Measurements from ENCODE around the gene TMEM132C. TPM values are rescaled to one million over a fixed set of nuclear protein-coding genes. Genes with fewer than 3 reads are reported as not detected.

Gene TMEM132C
- total RNA-seq, 2 donors from 2014 or later, result 0.26 to 0.33 TPM

DNA sequence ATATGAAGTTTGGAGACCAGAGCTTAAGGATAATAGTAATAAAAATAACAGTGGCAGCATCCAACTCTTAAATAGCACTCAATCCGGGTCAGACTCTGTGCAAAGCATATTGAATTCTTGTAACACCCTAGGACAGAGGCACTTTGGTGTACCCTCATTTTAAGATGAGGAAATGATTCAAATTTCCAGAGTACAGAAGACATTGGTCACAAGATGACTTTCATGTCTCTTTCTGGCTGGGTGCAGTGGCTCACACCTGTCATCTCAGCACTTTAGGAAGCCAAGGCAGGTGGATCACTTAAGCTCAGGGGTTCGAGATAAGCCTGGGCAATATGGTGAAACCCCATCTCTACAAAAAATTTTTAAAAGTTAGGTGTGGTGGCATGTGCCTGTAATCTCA is 320.9 kb downstream of the TMEM132C start:
- 92% methylated on average over 2 of the region's 2 CpGs for WGBS, 2 experiments (ENCODE audit: insufficient coverage in 1 of 2, insufficient read length in 1 of 2)

DNA sequence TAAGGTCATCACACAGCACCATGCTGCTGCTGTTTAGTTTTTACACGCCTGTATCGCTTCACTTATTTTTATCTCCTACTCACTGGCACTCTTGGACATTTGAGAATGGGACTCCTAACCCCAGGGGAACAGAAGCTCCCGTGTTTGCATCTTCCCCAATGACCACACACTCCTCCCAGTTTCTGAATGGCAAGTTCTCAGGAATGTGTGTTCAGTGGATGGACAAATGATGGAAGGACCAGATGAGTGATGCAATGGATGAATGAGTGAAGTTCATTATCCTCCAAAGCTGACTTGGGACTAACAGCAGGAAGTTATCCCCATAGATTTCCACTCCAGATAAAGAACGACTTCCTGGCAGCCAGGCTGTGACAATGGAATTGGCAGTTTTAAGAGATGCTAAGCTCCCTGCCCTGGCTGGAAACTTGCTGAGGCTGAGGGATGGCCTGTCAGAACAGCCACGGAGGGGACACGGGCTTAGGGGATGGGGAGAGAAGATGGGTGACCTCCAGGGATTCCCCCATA is 325.3 kb downstream of the TMEM132C start:
- Histone ChIP-seq H3K27ac (ENCODE audit: low read depth, low read length) (no peak overlapping the region), H3K4me1 (ENCODE audit: control insufficient read depth, insufficient read depth, low read length) (no peaks in the 10 kb centered on the region), H3K9ac (ENCODE audit: extremely low read depth, low read length, poor library complexity, severe bottlenecking) (no peak overlapping the region), H3K36me3 (ENCODE audit: control insufficient read depth, insufficient read depth, low read length) (no peaks in the 10 kb centered on the region), H3K9me3 (ENCODE audit: control insufficient read depth, low read length) (no peaks in the 10 kb centered on the region), H3K27me3 (ENCODE audit: control insufficient read depth, insufficient read depth, low read length, poor library complexity, severe bottlenecking) (no peaks in the 10 kb centered on the region), H3K4me3 (ENCODE audit: low read length) (no peak overlapping the region)
- H3K9me3 Mint-ChIP-seq, result no peaks in the 10 kb centered on the region
- TF ChIP-seq, protein P1, sequence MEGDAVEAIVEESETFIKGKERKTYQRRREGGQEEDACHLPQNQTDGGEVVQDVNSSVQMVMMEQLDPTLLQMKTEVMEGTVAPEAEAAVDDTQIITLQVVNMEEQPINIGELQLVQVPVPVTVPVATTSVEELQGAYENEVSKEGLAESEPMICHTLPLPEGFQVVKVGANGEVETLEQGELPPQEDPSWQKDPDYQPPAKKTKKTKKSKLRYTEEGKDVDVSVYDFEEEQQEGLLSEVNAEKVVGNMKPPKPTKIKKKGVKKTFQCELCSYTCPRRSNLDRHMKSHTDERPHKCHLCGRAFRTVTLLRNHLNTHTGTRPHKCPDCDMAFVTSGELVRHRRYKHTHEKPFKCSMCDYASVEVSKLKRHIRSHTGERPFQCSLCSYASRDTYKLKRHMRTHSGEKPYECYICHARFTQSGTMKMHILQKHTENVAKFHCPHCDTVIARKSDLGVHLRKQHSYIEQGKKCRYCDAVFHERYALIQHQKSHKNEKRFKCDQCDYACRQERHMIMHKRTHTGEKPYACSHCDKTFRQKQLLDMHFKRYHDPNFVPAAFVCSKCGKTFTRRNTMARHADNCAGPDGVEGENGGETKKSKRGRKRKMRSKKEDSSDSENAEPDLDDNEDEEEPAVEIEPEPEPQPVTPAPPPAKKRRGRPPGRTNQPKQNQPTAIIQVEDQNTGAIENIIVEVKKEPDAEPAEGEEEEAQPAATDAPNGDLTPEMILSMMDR (conservative IDR thresholded peaks at IDR 0.05), result no peak
- no peaks in the 10 kb centered on the region for H3K36me3 Mint-ChIP-seq (ENCODE audit: low read depth)
- H3K27me3 Mint-ChIP-seq (ENCODE audit: insufficient read depth), result peaks cover 4% of the 10 kb centered on the region
- no peak overlapping the region for H3K4me3 Mint-ChIP-seq
- DNase-seq, result no peak
- WGBS, 2 experiments (ENCODE audit: insufficient coverage in 1 of 2, insufficient read length in 1 of 2), result 89% methylated on average over 5 to 6 of the region's 6 CpGs
- no peak overlapping the region for H3K27ac Mint-ChIP-seq
- H3K4me1 Mint-ChIP-seq, result peaks cover under 1% of the 10 kb centered on the region

More for the DNA sequence above, 320.9 kb downstream of the TMEM132C start:
- Histone ChIP-seq H3K9me3 (ENCODE audit: control insufficient read depth, low read length) (no peaks in the 10 kb centered on the region), H3K4me3 (ENCODE audit: low read length) (no peak overlapping the region), H3K4me1 (ENCODE audit: control insufficient read depth, insufficient read depth, low read length) (no peaks in the 10 kb centered on the region), H3K9ac (ENCODE audit: extremely low read depth, low read length, poor library complexity, severe bottlenecking) (no peak overlapping the region), H3K27me3 (ENCODE audit: control insufficient read depth, insufficient read depth, low read length, poor library complexity, severe bottlenecking) (no peaks in the 10 kb centered on the region), H3K27ac (ENCODE audit: low read depth, low read length) (no peak overlapping the region), H3K36me3 (ENCODE audit: control insufficient read depth, insufficient read depth, low read length) (no peaks in the 10 kb centered on the region)
- Mint-ChIP-seq H3K4me3 (no peak overlapping the region), H3K4me1 (peaks cover 10% of the 10 kb centered on the region), H3K9me3 (no peaks in the 10 kb centered on the region), H3K27ac (no peak overlapping the region), H3K36me3 (ENCODE audit: low read depth) (no peaks in the 10 kb centered on the region), H3K27me3 (ENCODE audit: insufficient read depth) (no peaks in the 10 kb centered on the region)
- TF ChIP-seq, protein P1 (conservative IDR thresholded peaks at IDR 0.05), result no peak
- DNase-seq, result no peak

DNA sequence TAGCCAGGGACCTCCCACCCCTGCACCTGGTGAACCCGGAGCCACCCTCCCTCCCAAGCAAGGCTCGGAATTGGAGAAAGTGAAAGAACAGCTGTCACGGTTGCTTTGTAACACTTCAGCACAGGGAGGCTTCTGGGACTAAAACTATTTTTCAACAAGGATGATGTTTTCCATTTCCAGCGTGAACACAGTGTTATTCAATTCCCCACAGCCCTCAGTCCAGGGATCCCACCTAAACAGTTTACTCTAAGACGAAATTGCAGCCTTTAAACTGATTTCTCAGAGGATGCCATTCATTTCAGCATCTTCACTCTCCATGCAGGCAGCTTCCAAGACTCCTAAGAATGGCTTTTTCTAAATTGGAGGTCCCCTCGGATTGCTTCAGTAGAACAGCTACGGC is 327.6 kb downstream of the TMEM132C start:
- Histone ChIP-seq H3K9me3 (ENCODE audit: control insufficient read depth, low read length) (no peaks in the 10 kb centered on the region), H3K27me3 (ENCODE audit: control insufficient read depth, insufficient read depth, low read length, poor library complexity, severe bottlenecking) (no peaks in the 10 kb centered on the region), H3K4me3 (ENCODE audit: low read length) (no peak overlapping the region), H3K9ac (ENCODE audit: extremely low read depth, low read length, poor library complexity, severe bottlenecking) (no peak overlapping the region), H3K27ac (ENCODE audit: low read depth, low read length) (no peak overlapping the region), H3K4me1 (ENCODE audit: control insufficient read depth, insufficient read depth, low read length) (no peaks in the 10 kb centered on the region), H3K36me3 (ENCODE audit: control insufficient read depth, insufficient read depth, low read length) (no peaks in the 10 kb centered on the region)
- Mint-ChIP-seq H3K27me3 (ENCODE audit: insufficient read depth) (peaks cover 4% of the 10 kb centered on the region), H3K36me3 (ENCODE audit: low read depth) (no peaks in the 10 kb centered on the region), H3K4me1 (no peaks in the 10 kb centered on the region), H3K9me3 (no peaks in the 10 kb centered on the region), H3K4me3 (no peak overlapping the region), H3K27ac (no peak overlapping the region)
- TF ChIP-seq, protein P1 (conservative IDR thresholded peaks at IDR 0.05), result no peak
- 84 to 85% methylated on average over 7 of the region's 7 CpGs for WGBS, 2 experiments (ENCODE audit: insufficient coverage in 1 of 2, insufficient read length in 1 of 2)
- no peak for DNase-seq
